Stimulated activated CD8-positive, alpha-beta memory T cell treated with anti-CD3 and anti-CD28 coated beads, Interleukin-15, amount 100 ng/mL, for 24 hours (primary cell): ENCODE measurements around the gene FGFR3.
A peak's percentile ranks its signal among the peaks of the same experiment; 100 is the strongest.

ENCODE experiments used
- DNase-seq: peaks from one replicate; pipeline ENCODE4 v3.0.0-alpha.2; 2020; ENCODE audit warnings: low read depth

The FGFR3 gene

GRCh38 chr4:1802720-1803522 lies 9.8 kb downstream of the FGFR3 start:
- no peak for DNase-seq

DNA sequence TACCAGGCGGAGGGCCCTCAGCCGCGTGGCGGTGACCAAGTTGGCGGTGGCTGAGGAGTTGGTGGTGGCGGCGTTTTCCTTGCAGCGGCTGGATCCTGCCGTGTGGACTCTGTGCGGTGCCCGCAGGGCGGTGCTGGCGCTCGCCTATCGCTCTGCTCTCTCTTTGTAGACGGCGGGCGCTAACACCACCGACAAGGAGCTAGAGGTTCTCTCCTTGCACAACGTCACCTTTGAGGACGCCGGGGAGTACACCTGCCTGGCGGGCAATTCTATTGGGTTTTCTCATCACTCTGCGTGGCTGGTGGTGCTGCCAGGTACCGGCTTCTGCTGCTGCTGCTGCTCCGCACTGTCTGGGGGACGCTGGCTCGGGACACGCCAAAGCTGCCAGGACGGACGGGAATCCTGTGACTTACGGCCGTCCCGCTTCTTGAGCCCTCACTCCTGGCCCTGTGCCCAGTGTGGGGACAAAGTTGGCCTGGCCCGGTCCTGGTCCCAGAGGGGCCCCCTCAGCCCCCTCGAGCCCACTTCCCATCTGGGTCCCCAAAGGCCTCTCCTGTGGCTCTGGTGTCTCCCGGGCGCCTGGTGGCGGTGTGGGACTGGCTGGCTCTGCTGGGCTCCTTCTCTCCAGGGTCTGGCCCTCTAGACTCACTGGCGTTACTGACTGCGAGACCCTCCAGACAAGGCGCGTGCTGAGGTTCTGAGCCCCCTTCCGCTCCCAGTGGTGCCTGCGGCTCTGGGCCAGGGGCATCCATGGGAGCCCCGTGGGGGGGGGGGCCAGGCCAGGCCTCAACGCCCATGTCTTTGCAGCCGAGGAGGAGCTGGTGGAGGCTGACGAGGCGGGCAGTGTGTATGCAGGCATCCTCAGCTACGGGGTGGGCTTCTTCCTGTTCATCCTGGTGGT lies 10.7 kb downstream of the FGFR3 start:
- DNase-seq = no peak

- no peak for DNase-seq
These were observed 11.8 kb downstream of the FGFR3 start for GRCh38 chr4:1804638-1805492.

DNA sequence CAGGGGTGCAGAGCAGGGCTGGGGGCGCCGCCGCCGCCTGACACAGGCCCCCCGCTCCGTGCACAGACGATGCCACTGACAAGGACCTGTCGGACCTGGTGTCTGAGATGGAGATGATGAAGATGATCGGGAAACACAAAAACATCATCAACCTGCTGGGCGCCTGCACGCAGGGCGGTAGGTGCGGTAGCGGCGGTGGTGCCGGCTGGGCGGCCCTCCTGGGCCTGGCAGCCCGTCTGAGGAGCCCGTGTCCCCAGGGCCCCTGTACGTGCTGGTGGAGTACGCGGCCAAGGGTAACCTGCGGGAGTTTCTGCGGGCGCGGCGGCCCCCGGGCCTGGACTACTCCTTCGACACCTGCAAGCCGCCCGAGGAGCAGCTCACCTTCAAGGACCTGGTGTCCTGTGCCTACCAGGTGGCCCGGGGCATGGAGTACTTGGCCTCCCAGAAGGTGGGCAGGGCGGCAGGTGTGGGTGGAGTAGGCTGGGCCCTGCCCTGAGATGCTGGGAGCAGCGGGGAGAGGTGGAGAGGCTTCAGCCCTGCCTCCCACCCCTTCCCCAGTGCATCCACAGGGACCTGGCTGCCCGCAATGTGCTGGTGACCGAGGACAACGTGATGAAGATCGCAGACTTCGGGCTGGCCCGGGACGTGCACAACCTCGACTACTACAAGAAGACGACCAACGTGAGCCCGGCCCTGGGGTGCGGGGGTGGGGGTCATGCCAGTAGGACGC lies 12.6 kb downstream of the FGFR3 start:
- no peak for DNase-seq

GRCh38 chr4:1806223-1806564 lies 13.1 kb downstream of the FGFR3 start:
- DNase-seq = no peak

DNA sequence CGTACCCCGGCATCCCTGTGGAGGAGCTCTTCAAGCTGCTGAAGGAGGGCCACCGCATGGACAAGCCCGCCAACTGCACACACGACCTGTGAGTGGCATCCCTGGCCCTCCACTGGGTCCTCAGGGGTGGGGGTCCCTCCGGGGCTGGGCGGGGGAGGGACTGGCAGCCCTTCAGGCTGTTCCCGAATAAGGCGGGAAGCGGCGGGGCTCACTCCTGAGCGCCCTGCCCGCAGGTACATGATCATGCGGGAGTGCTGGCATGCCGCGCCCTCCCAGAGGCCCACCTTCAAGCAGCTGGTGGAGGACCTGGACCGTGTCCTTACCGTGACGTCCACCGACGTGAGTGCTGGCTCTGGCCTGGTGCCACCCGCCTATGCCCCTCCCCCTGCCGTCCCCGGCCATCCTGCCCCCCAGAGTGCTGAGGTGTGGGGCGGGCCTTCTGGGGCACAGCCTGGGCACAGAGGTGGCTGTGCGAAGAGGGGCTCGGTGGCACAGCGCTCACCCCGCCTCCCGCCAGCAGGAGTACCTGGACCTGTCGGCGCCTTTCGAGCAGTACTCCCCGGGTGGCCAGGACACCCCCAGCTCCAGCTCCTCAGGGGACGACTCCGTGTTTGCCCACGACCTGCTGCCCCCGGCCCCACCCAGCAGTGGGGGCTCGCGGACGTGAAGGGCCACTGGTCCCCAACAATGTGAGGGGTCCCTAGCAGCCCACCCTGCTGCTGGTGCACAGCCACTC lies 13.7 kb downstream of the FGFR3 start:
- no peak for DNase-seq

GRCh38 chr4:1807332-1807777 lies 14.3 kb downstream of the FGFR3 start:
- no peak for DNase-seq

- DNase-seq = no peak
These were observed 15.3 kb downstream of the FGFR3 start for GRCh38 chr4:1808396-1808795.

DNA sequence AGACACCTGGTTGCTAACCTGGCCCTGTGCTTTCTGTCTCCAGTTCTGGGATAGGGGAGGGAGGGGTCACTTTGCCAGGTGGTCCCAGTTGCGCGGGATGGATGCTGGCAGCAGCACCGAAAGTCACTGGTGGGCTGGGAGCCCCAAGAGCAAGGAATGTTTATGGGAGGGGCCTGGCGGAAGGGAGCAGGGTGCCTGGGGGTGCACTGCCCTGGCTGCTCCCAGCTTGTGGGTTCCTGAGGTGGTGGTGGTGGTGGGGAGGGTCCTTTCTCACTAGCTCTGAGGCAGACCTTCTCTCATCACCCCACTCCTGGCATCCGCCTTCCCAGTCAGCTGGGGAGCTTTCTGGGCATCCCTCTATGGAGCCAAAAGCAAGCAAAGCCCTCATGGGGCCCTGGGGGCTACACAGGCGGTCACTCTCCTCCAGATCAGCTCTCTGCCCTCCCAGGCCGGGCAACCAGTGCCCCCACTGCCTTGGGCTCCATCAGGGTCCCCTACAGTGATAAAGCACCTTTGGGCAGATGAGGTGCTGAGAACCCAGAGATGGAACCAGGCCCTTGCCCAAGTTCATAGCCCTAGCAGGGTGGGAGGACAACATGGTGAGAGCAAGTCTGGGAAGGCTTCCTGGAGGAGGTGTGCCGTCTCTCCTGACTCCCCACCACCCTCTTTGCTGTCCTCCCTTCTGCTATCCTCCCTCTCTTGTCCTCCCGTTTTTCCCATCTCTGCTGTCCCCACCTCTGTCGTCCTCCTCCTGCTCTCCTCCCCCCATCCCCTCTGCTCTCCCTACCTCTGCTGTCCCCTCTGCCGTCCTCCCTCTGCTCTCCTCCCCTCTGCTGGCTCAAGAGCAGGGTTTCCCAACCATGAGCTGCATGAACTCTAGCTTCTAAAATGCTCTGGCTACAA lies 16.0 kb downstream of the FGFR3 start:
- DNase-seq = no peak

GRCh38 chr4:1809754-1810502 lies 16.8 kb downstream of the FGFR3 start:
- peak; percentile 60 for DNase-seq

GRCh38 chr4:1810765-1811164 lies 17.7 kb downstream of the FGFR3 start:
- DNase-seq = no peak

DNA sequence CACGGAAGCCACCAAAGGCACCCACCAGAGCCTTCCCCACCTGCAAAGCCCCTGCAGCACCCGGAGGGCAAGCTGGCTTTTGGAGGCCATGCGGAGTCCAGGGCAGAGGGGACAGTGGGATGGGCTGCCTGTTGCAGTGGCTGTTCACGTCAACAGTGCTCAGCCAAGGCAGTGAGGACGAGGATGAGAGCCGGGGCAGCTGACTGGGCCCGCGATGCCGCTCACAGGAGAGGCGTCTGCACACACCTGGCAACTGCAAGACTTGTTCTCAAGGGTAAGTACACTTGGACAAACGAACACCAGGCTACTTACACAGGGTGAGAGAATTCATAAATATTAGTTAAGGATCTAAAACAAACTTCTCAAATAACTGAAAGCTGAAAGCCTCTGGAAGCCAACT lies 19.6 kb downstream of the FGFR3 start:
- no peak for DNase-seq

DNA sequence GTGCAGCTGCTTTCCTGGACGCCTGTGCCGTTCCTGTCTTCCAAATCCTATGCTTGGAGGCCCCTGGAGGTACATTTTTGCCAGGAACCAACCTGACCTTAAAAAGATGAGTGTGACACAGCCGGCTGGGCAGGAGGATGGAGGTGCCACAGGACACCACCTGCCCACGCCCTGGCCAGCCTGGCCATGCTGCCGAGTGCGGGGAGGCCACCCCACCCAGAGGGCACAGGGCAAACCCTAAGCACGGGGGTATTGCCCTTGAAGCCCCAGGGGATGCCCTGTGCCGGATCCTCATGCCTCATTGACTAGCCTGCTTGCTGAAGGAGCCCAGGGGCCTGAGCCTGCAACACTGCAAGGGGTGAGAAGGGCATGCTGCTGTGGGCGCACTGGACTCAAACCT lies 20.1 kb downstream of the FGFR3 start:
- no peak for DNase-seq

DNA sequence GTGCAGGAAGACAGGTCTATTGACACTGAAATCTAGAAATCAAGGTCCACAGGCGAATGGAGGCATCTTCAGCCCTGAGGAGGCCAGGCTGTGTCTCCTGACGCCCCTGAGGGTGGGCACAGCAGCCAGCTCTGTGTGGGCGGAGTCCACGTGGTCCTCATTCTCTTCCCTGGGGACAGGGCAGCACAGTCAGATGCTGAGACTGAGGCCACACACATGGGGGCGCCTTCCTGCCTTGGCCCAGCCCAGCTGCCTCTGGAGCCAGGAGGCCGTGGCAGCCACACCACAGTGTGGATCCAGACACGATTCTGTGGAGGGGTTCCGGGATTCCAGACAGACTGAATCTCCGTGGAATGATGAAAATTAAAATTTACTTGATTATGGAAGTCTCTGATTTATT lies 20.8 kb downstream of the FGFR3 start:
- no peak for DNase-seq

GRCh38 chr4:1814453-1814852 lies 21.4 kb downstream of the FGFR3 start:
- no peak for DNase-seq

DNA sequence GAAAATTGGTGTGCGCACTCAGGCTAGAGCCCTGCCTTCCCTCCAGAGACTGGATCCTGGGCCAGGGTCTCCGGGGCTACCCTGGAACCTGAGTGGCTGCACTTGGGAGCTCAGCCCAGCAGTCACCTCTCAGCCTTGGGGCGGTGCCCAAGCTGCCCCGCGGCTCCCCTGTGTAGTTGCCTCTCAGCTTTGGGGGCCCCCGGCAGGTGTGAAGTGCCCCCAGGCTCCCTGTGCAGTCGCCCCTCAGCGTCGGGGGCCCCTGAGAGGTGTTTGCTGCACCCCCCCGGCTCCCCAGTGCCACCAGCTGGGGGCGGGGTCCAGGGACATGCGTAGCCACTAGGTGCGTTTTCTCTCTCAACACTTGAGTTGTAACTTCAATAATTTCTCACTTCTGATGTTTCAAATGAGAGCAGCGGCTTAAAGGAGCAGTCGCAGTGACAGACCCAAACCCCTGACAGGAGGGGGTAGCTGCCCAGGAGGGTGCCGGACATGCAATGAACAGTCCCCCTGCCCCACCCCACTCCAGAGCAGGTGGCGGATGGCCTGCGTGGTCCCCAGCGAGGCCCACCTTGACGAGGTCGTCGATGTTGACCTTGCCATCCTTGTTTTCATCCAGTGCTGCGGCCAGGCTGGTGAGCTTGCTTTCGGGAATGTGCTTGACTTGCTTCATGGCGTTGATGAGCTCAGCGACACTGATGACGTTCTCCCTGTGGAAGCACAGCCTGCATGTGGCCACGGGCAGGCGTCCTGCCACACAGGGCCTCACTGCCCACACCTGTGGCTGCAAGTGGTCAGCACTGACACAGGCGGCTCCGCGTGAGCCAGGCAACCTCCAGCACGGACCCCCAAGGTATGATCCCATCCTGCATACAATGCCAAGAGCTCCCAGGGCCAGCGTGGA lies 22.3 kb downstream of the FGFR3 start:
- no peak for DNase-seq

DNA sequence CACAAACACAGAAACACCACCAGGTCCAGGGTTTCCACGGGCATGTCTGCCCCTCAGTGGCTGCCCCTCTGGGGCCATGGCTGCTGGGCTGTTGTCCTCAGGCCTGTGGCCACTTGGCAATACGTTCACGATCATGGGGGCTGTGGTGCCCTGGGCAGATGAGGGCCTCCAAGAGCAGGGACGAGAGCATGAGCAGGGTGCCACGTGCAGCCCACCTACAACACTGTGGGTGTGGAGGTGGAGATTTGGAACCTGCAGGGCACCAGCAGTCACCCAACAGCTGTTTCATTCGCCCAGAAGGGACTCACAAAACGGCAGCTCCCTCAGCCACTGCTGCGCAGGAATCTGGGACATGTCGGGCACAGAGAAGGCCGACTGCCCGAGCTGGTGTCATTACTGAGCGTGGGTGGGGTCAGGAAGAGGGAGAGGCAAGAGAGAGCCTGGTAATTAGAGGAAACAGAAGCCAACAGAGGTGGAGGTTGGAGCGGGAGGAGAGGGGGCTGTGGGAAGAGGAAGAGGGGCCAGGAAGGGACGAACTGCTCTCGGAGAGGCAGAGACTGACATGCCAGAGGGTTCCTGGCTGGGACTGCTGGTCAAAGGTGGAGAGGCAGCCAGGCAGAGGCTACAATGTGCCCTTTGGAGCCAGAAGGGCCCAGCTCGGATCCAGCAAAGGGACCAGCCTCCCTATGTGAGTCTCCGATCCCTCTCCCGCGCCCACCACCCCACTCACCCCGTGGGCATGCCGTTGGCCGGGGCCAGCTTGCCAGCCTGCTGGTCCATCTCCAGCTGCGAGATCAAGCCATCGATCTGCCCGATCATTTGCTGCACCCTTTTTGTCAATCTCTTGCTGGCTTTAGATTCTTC lies 23.1 kb downstream of the FGFR3 start:
- no peak for DNase-seq
